OCI-LY1 (cell line): ENCODE results near the gene C20orf144.

Source experiments
- H2AFZ ChIP-seq: fragments of 200-600 bp; sonication (generic), shearing (Covaris generic); 2 replicates; pipeline ENCODE4 v1.6.0; 2014; ENCODE audit warnings: antibody characterized with exemption, mild to moderate bottlenecking, low read length
- H3F3A ChIP-seq: fragments of 200-600 bp; sonication (generic), shearing (Covaris generic); 2 replicates; pipeline ENCODE4 v1.6.0; 2014; ENCODE audit warnings: mild to moderate bottlenecking, antibody characterized with exemption, low read length, moderate library complexity; ENCODE audit not compliant: insufficient read depth
- H3K27ac ChIP-seq: fragments of 200-600 bp; sonication (generic); 2 replicates; pipeline ENCODE4 v1.5.1; 2014; ENCODE audit warnings: low read length, mixed run types, mild to moderate bottlenecking, low read depth; ENCODE audit not compliant: poor library complexity, severe bottlenecking
- H3K27me3 ChIP-seq: fragments of 200-600 bp; sonication (generic); 2 replicates; pipeline ENCODE4 v1.6.0; 2014; ENCODE audit warnings: antibody characterized with exemption, mild to moderate bottlenecking, low read length, moderate library complexity; ENCODE audit not compliant: insufficient read depth
- H3K36me3 ChIP-seq: fragments of 200-600 bp; sonication (generic); 2 replicates; pipeline ENCODE4 v1.6.1; 2014; ENCODE audit warnings: mild to moderate bottlenecking, antibody characterized with exemption, low read length, moderate library complexity, mixed read lengths; ENCODE audit not compliant: insufficient read depth
- H3K4me1 ChIP-seq: fragments of 200-600 bp; sonication (generic); 2 replicates; pipeline ENCODE4 v1.5.1; 2014; ENCODE audit warnings: mild to moderate bottlenecking, low read length, moderate library complexity; ENCODE audit not compliant: insufficient read depth, severe bottlenecking
- H3K4me2 ChIP-seq: fragments of 200-600 bp; sonication (generic), shearing (Covaris generic); 2 replicates; pipeline ENCODE4 v1.6.1; 2014; ENCODE audit warnings: low read length
- H3K4me3 ChIP-seq: fragments of 200-600 bp; sonication (generic); 2 replicates; pipeline ENCODE4 v1.5.1; 2014; ENCODE audit warnings: low read length, low read depth, mild to moderate bottlenecking, mixed read lengths; ENCODE audit not compliant: poor library complexity, severe bottlenecking
- H3K79me2 ChIP-seq: fragments of 200-600 bp; shearing (Covaris generic); 2 replicates; pipeline ENCODE4 v1.6.1; 2016; ENCODE audit warnings: mixed run types, low read length, mixed read lengths; ENCODE audit not compliant: insufficient read depth
- H3K9ac ChIP-seq: fragments of 200-600 bp; sonication (generic), shearing (Covaris generic); 2 replicates; pipeline ENCODE4 v1.6.1; 2014; ENCODE audit warnings: mild to moderate bottlenecking, low read length, mixed read lengths
- H3K9me2 ChIP-seq: fragments of 200-600 bp; sonication (generic), shearing (Covaris generic); 2 replicates; pipeline ENCODE4 v1.6.1; 2014; ENCODE audit warnings: low read depth, mild to moderate bottlenecking, low read length, mixed read lengths
- H3K9me3 ChIP-seq: fragments of 200-600 bp; shearing (Covaris generic); 2 replicates; pipeline ENCODE4 v1.6.1; 2014; ENCODE audit warnings: low read length, mixed read lengths
- H4K20me1 ChIP-seq: fragments of 200-600 bp; sonication (generic), shearing (Covaris generic); 2 replicates; pipeline ENCODE4 v1.6.0; 2016; ENCODE audit warnings: mild to moderate bottlenecking, low read length; ENCODE audit not compliant: insufficient read depth
- CTCF ChIP-seq: fragments of 200-600 bp; sonication (generic), shearing (Covaris generic); IDR thresholded peaks from 2 replicates; pipeline ENCODE4 v1.5.1; 2017; ENCODE audit warnings: mild to moderate bottlenecking, antibody characterized with exemption, low read length, moderate library complexity, mixed read lengths
- EZH2 ChIP-seq: fragments of 200-600 bp; sonication (generic), shearing (Covaris generic); IDR thresholded peaks from 2 replicates; pipeline ENCODE4 v1.8.0; 2017; ENCODE audit warnings: borderline replicate concordance, mixed run types, mild to moderate bottlenecking, antibody characterized with exemption, low read length, moderate library complexity, mixed read lengths

Gene C20orf144

GRCh38 chr20:33702861-33703260, 40.7 kb downstream of the C20orf144 start:
- no peaks in the 10 kb centered on the region for H3K27me3 ChIP-seq
- H3K9me2 ChIP-seq, result no peaks in the 10 kb centered on the region
- H3K9me3 ChIP-seq, result no peaks in the 10 kb centered on the region
- H3K4me2 ChIP-seq, result no peak overlapping the region
- H3F3A ChIP-seq, result no peaks in the 10 kb centered on the region
- H3K4me1 ChIP-seq, result no peaks in the 10 kb centered on the region
- no peaks in the 10 kb centered on the region for H3K79me2 ChIP-seq
- H3K27ac ChIP-seq, result no peak overlapping the region
- H4K20me1 ChIP-seq, result no peaks in the 10 kb centered on the region
- no peak overlapping the region for H2AFZ ChIP-seq
- no peak overlapping the region for H3K4me3 ChIP-seq
- H3K9ac ChIP-seq, result no peak overlapping the region
- H3K36me3 ChIP-seq, result peaks cover 20% of the 10 kb centered on the region
- TF ChIP-seq CTCF (no peak), EZH2 (no peak)

GRCh38 chr20:33703498-33704137, 41.5 kb downstream of the C20orf144 start:
- Histone ChIP-seq H2AFZ (no peak overlapping the region), H3K4me2 (no peak overlapping the region), H3K9ac (no peak overlapping the region), H4K20me1 (no peaks in the 10 kb centered on the region), H3K79me2 (no peaks in the 10 kb centered on the region), H3K27ac (no peak overlapping the region), H3K4me1 (no peaks in the 10 kb centered on the region), H3F3A (no peaks in the 10 kb centered on the region), H3K36me3 (peaks cover 24% of the 10 kb centered on the region), H3K4me3 (no peak overlapping the region), H3K9me2 (no peaks in the 10 kb centered on the region), H3K27me3 (no peaks in the 10 kb centered on the region), H3K9me3 (no peaks in the 10 kb centered on the region)
- TF ChIP-seq CTCF (no peak), EZH2 (no peak)

GRCh38 chr20:33704197-33704924, 42.2 kb downstream of the C20orf144 start:
- H3K9ac ChIP-seq, result no peak overlapping the region
- no peak overlapping the region for H3K4me3 ChIP-seq
- H3K9me2 ChIP-seq, result no peaks in the 10 kb centered on the region
- no peaks in the 10 kb centered on the region for H3K27me3 ChIP-seq
- no peaks in the 10 kb centered on the region for H3K9me3 ChIP-seq
- H3K36me3 ChIP-seq, result peaks cover 28% of the 10 kb centered on the region
- no peak overlapping the region for H2AFZ ChIP-seq
- no peak overlapping the region for H3K4me2 ChIP-seq
- no peak overlapping the region for H3K27ac ChIP-seq
- H3K4me1 ChIP-seq, result no peaks in the 10 kb centered on the region
- TF ChIP-seq CTCF, result no peak
- no peak for TF ChIP-seq EZH2
- no peaks in the 10 kb centered on the region for H3K79me2 ChIP-seq
- no peaks in the 10 kb centered on the region for H4K20me1 ChIP-seq
- no peaks in the 10 kb centered on the region for H3F3A ChIP-seq
